Lung (tissue), 12 donors: ENCODE data around the gene TEX13A. TPM values are rescaled to one million over a fixed set of nuclear protein-coding genes. Genes with fewer than 3 reads are reported as not detected.

ENCODE experiments used
- ATAC-seq: fragments of 200-7000 bp; cut with Tn5 transposase; one replicate; pipeline ENCODE4 v1.9.1; 2020; ENCODE audit warnings: moderate number of reproducible peaks; ENCODE audit not compliant: insufficient read depth, low FRiP score
- DNase-seq, 3 donors: peaks; one replicate each; pipeline ENCODE4 v3.0.0-alpha.2; 2013 to 2017
- H3K27ac ChIP-seq, 2 donors: one replicate each; pipeline ENCODE4 v1.5.1; 2013; ENCODE audit warnings: mild to moderate bottlenecking in 2 of 2, moderate library complexity in 2 of 2, control low read depth in 1 of 2, inconsistent platforms in 1 of 2, low read depth in 1 of 2, low read length in 1 of 2
- H3K27me3 ChIP-seq, 3 donors: one replicate each; pipeline ENCODE4 v1.5.1; 2013; ENCODE audit warnings: low read length in 2 of 3; ENCODE audit not compliant: control insufficient read depth in 3 of 3, insufficient read depth in 3 of 3
- H3K36me3 ChIP-seq, 4 donors: one replicate each; pipeline ENCODE4 v1.5.1; 2013; ENCODE audit warnings: low read length in 4 of 4, mild to moderate bottlenecking in 1 of 4, moderate library complexity in 1 of 4; ENCODE audit not compliant: control insufficient read depth in 4 of 4, insufficient read depth in 4 of 4
- H3K4me1 ChIP-seq, 5 donors: one replicate each; pipeline ENCODE4 v1.5.1; 2013; ENCODE audit warnings: low read length in 5 of 5, mild to moderate bottlenecking in 2 of 5, moderate library complexity in 1 of 5; ENCODE audit not compliant: control insufficient read depth in 5 of 5, insufficient read depth in 5 of 5
- H3K4me3 ChIP-seq: one replicate; pipeline ENCODE4 v1.5.1; 2013; ENCODE audit warnings: mild to moderate bottlenecking, control low read depth, moderate library complexity
- H3K9ac ChIP-seq, 2 donors: one replicate each; pipeline ENCODE4 v1.5.1; 2013; ENCODE audit warnings: low read length in 2 of 2, control low read depth in 1 of 2; ENCODE audit not compliant: insufficient read depth in 1 of 2
- H3K9me3 ChIP-seq, 4 donors: one replicate each; pipeline ENCODE4 v1.5.1; 2013; ENCODE audit warnings: low read length in 3 of 4, mild to moderate bottlenecking in 1 of 4, moderate library complexity in 1 of 4; ENCODE audit not compliant: control insufficient read depth in 4 of 4, insufficient read depth in 3 of 4
- WGBS, 2 donors: extraction: QIAGEN DNeasy Blood & Tissue Kit; methylation state at CpG; one replicate each; pipeline ENCODE4 v1.1.7; 2013; 5-methylcytosine and 5-hydroxymethylcytosine counted together
- polyA plus RNA-seq, 2 donors: library from polyadenylated mRNA; stranded (reverse); fragments of 200-250 nt; gene quantifications; one replicate each; pipeline ENCODE4 v1.2.1, GENCODE V29; 2013
- total RNA-seq, 2 donors: library from RNA; depleted of rRNA in 1 of 2; stranded (reverse); fragments of >200 nt in 1 of 2; gene quantifications; one replicate each; pipeline ENCODE4 v1.2.1, GENCODE V29; 2014 to 2021
- TF ChIP-seq, protein P1 (sequence below): IDR thresholded peaks from 2 replicates; pipeline ENCODE4 v1.5.1; 2012; ENCODE audit warnings: mild to moderate bottlenecking; ENCODE audit errors: control extremely low read depth, extremely low read depth
- donor health status: control.
- donor health status: control.
- donor health status: Bipolar disorder and iron deficiency.
- donor health status: healthy.
- donor health status: DM: yes; HTN: yes; CAD: no.

The TEX13A gene
- total and polyA plus RNA-seq, 4 donors = not detected

DNA sequence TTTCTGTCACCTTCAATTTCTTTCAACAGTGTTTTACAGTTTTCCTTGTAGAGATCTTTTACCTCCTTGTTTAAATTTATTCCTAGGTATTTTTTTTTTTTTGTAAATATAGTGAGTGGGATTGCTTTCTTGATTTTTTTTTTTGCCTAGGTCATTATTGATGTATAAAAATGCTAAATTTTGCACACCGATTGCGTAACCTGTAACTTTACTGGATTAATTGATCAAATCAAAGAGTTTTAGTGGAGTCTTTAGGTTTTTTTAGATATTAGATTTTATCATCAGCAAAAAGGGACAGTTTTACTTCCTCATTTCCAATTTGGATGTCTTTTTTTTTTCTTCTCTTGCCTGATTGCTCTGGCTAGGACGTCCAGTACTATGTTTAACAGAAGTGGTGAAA lies 40.9 kb downstream of the TEX13A start:
- no peaks in the 10 kb centered on the region for H3K36me3 ChIP-seq
- no peak overlapping the region for H3K9ac ChIP-seq
- H3K27ac ChIP-seq = no peak overlapping the region
- WGBS, 2 donors = 73 to 87% methylated on average over 3 of the region's 3 CpGs
- DNase-seq = no peak
- H3K4me1 ChIP-seq = no peaks in the 10 kb centered on the region
- no peak overlapping the region for H3K4me3 ChIP-seq
- ATAC-seq = no peak
- TF ChIP-seq, protein P1, sequence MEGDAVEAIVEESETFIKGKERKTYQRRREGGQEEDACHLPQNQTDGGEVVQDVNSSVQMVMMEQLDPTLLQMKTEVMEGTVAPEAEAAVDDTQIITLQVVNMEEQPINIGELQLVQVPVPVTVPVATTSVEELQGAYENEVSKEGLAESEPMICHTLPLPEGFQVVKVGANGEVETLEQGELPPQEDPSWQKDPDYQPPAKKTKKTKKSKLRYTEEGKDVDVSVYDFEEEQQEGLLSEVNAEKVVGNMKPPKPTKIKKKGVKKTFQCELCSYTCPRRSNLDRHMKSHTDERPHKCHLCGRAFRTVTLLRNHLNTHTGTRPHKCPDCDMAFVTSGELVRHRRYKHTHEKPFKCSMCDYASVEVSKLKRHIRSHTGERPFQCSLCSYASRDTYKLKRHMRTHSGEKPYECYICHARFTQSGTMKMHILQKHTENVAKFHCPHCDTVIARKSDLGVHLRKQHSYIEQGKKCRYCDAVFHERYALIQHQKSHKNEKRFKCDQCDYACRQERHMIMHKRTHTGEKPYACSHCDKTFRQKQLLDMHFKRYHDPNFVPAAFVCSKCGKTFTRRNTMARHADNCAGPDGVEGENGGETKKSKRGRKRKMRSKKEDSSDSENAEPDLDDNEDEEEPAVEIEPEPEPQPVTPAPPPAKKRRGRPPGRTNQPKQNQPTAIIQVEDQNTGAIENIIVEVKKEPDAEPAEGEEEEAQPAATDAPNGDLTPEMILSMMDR = no peak
- H3K9me3 ChIP-seq = peaks cover 0 to 2% (median 0%) of the 10 kb centered on the region in 4 donors
- peaks cover 0 to 5% (median 3%) of the 10 kb centered on the region in 3 donors for H3K27me3 ChIP-seq

DNA sequence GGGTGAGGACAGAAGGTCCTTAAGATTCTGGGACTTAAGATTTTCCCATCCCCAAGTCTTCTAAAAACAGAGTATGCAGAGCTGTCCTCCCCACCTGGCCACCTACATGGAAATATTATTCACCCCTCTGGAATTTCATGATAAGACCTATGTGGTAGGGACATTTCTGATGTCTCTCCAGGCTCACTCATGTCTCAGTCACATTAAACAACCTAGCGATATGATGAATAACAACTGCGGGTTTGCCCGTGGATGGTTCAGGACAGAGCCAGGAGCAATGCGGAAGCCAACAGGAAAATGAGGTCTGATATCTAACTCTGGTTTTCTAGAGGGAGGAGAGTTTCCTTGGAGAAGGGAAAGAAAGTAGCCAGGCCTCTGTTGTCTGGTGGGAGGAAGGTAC lies 47.4 kb downstream of the TEX13A start:
- Histone ChIP-seq H3K36me3 (no peaks in the 10 kb centered on the region), H3K9ac (no peak overlapping the region), H3K27me3 (peaks cover 0 to 22% (median 6%) of the 10 kb centered on the region in 3 donors), H3K9me3 (no peaks in the 10 kb centered on the region), H3K27ac (no peak overlapping the region), H3K4me3 (no peak overlapping the region), H3K4me1 (no peaks in the 10 kb centered on the region)
- 91 to 96% methylated on average over 4 of the region's 4 CpGs for WGBS, 2 donors
- DNase-seq = no peak
- TF ChIP-seq, protein P1 = no peak
- no peak for ATAC-seq
